Mucosa of descending colon (tissue), 3 donors: ENCODE results near the gene SPECC1. TPM values are rescaled to one million over a fixed set of nuclear protein-coding genes. Genes with fewer than 3 reads are reported as not detected.

Experiments
- ATAC-seq: fragments of 200-7000 bp; cut with Tn5 transposase; one replicate; pipeline ENCODE4 v1.9.1; 2020; ENCODE audit warnings: mild to moderate bottlenecking, moderate library complexity
- DNase-seq, 3 donors: peaks; one replicate each; pipeline ENCODE4 v3.0.0-alpha.2; 2020
- H3K36me3 ChIP-seq: fragments of 200-600 bp; one replicate; pipeline ENCODE4 v1.8.0; 2021; ENCODE audit warnings: low read depth, mild to moderate bottlenecking
- H3K4me1 ChIP-seq: fragments of 200-600 bp; one replicate; pipeline ENCODE4 v1.8.0; 2021; ENCODE audit warnings: low read depth, mild to moderate bottlenecking
- H3K4me3 ChIP-seq: fragments of 200-600 bp; one replicate; pipeline ENCODE4 v1.8.0; 2021; ENCODE audit warnings: mild to moderate bottlenecking
- H3K9me3 ChIP-seq: fragments of 200-600 bp; one replicate; pipeline ENCODE4 v1.8.0; 2021; ENCODE audit warnings: mild to moderate bottlenecking
- CTCF ChIP-seq: fragments of 200-600 bp; IDR thresholded peaks from one replicate; pipeline ENCODE4 v1.8.0; 2022; ENCODE audit warnings: antibody characterized with exemption, mild to moderate bottlenecking
- intact Hi-C, 2 donors: fragments of 100-400 bp; cut with DNase I in 1 of 2; cut with micrococcal nuclease in 1 of 2; formaldehyde crosslinking; loops; one replicate each; pipeline versions ENCODE4 v1.11.0 to v1.11.1; 2022; cut with DNase I, micrococcal nuclease
- total RNA-seq, 3 donors: library from RNA; stranded (reverse); fragmentation: NEBNext Ultra II Directional in 2 of 3; extraction: Animal tissue kit (Norgen Biotek cat#: 25700) in 2 of 3; gene quantifications; one replicate each; pipeline versions ENCODE4 v1.2.1 to v1.2.4, GENCODE V29; 2021 to 2023
- donor health status: DM: no; HTN: no; CAD: no; lungs with moderate emphysema.
- donor health status: DM: no; HTN: no; CAD: no.
- donor health status: DM: no; HTN: yes; CAD: no.

SPECC1 gene
- total RNA-seq, 3 donors from 2014 or later = 36.2 to 86.3 (median 85.7) TPM

- Histone ChIP-seq H3K4me3 (no peak overlapping the region), H3K4me1 (no peaks in the 10 kb centered on the region), H3K36me3 (no peaks in the 10 kb centered on the region), H3K9me3 (no peaks in the 10 kb centered on the region)
- no peak for ATAC-seq
- DNase-seq = no peak
- intact Hi-C loops = no loop called here
- TF ChIP-seq CTCF = no peak
These were observed 76.2 kb downstream of the SPECC1 start for GRCh38 chr17:20085283-20085845.

- DNase-seq (no peak), ATAC-seq (no peak)
- intact Hi-C loops = no loop called here
- H3K9me3 ChIP-seq = no peaks in the 10 kb centered on the region
- H3K4me3 ChIP-seq = no peak overlapping the region
- H3K4me1 ChIP-seq = no peaks in the 10 kb centered on the region
- H3K36me3 ChIP-seq = no peaks in the 10 kb centered on the region
- no peak for TF ChIP-seq CTCF
These were observed 77.4 kb downstream of the SPECC1 start for GRCh38 chr17:20086416-20087076.

GRCh38 chr17:20087538-20088250 is 78.5 kb downstream of the SPECC1 start:
- DNase-seq (no peak), ATAC-seq (no peak)
- Histone ChIP-seq H3K9me3 (no peaks in the 10 kb centered on the region), H3K36me3 (no peaks in the 10 kb centered on the region), H3K4me1 (no peaks in the 10 kb centered on the region), H3K4me3 (no peak overlapping the region)
- intact Hi-C loops = no loop called here
- TF ChIP-seq CTCF = no peak

GRCh38 chr17:20089756-20090547 is 80.8 kb downstream of the SPECC1 start:
- DNase-seq (no peak), ATAC-seq (no peak)
- H3K36me3 ChIP-seq = no peaks in the 10 kb centered on the region
- no peaks in the 10 kb centered on the region for H3K9me3 ChIP-seq
- intact Hi-C loops = loop anchor here in 1 of 2 donors (10.0 kb wide), 1 partner anchor 85 kb away; the partner anchor contains the start of gene SPECC1
- no peak overlapping the region for H3K4me3 ChIP-seq
- no peaks in the 10 kb centered on the region for H3K4me1 ChIP-seq
- no peak for TF ChIP-seq CTCF

GRCh38 chr17:20091174-20092029 is 82.2 kb downstream of the SPECC1 start:
- no peaks in the 10 kb centered on the region for H3K36me3 ChIP-seq
- intact Hi-C loops = loop anchor here in 1 of 2 donors (10.0 kb wide), 1 partner anchor 87 kb away; the partner anchor contains the start of gene SPECC1
- DNase-seq (no peak), ATAC-seq (no peak)
- no peaks in the 10 kb centered on the region for H3K4me1 ChIP-seq
- H3K4me3 ChIP-seq = no peak overlapping the region
- TF ChIP-seq CTCF = no peak
- H3K9me3 ChIP-seq = no peaks in the 10 kb centered on the region
